SH-SY5Y (cell line): ENCODE measurements around the gene RAB29.

ENCODE experiments used
- GATA2 ChIP-seq: IDR thresholded peaks from 2 replicates; pipeline ENCODE4 v1.6.1; 2011; ENCODE audit warnings: mild to moderate bottlenecking, low read depth, low read length
- GATA3 ChIP-seq: IDR thresholded peaks from 2 replicates; pipeline ENCODE4 v1.6.1; 2011; ENCODE audit warnings: low read depth, mild to moderate bottlenecking, low read length, moderate library complexity

DNA sequence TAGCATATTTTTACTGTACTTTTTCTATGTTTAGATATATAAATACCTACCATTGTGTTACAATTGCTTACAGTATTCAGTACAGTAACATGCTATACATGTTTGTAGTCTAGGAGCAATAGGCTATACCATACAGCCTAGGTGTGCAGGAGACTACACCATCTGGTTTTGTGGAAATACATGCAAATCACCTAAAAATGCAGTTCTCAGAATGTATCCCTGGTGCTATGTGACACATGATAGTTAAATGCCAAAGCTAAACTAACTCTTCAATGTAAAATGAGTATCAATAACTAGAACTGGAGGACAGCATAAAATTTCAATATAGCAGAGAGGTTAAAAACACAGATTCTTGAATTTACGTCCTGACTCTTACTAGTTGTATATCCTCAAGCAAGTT lies 40.1 kb downstream of the RAB29 start:
- TF ChIP-seq GATA2 (no peak), GATA3 (no peak)
